Endothelial cell (in vitro differentiated cells): Measurements from ENCODE around the gene PGF. TPM values are rescaled to one million over a fixed set of nuclear protein-coding genes. Genes with fewer than 3 reads are reported as not detected.

Experiments used
- DNase-seq: peaks from one replicate; pipeline ENCODE4 v3.0.0; 2021; ENCODE audit warnings: low spot score
- H3K27ac Mint-ChIP-seq: one replicate; pipeline ENCODE4 v1.8.0; 2021; ENCODE audit warnings: mixed read lengths, inconsistent platforms; ENCODE audit not compliant: unreplicated experiment
- H3K27me3 Mint-ChIP-seq: one replicate; pipeline ENCODE4 v1.8.0; 2021; ENCODE audit warnings: mild to moderate bottlenecking, moderate library complexity, mixed read lengths, inconsistent platforms; ENCODE audit not compliant: unreplicated experiment
- H3K36me3 Mint-ChIP-seq: one replicate; pipeline ENCODE4 v1.8.0; 2021; ENCODE audit warnings: mild to moderate bottlenecking, low read depth, mixed read lengths, inconsistent platforms; ENCODE audit not compliant: unreplicated experiment
- H3K4me1 Mint-ChIP-seq: one replicate; pipeline ENCODE4 v1.8.0; 2021; ENCODE audit warnings: mild to moderate bottlenecking, mixed read lengths, inconsistent platforms; ENCODE audit not compliant: unreplicated experiment
- H3K4me3 Mint-ChIP-seq: one replicate; pipeline ENCODE4 v1.8.0; 2021; ENCODE audit warnings: mild to moderate bottlenecking, mixed read lengths, inconsistent platforms; ENCODE audit not compliant: unreplicated experiment
- H3K9me3 Mint-ChIP-seq: one replicate; pipeline ENCODE4 v1.8.0; 2021; ENCODE audit warnings: mixed read lengths, inconsistent platforms; ENCODE audit not compliant: unreplicated experiment
- CTCF ChIP-seq: fragments of 200-600 bp; sonication (generic); IDR thresholded peaks from one replicate; pipeline ENCODE4 v1.5.0; 2021; ENCODE audit warnings: antibody characterized with exemption; ENCODE audit not compliant: unreplicated experiment
- total RNA-seq: library from RNA; stranded (reverse); fragmentation: NEBNext Ultra II Directional; extraction: Animal tissue kit (Norgen Biotek cat#: 25700); gene quantifications from one replicate; pipeline ENCODE4 v1.2.1, GENCODE V29; 2021; ENCODE audit not compliant: unreplicated experiment

PGF gene
- total RNA-seq, 1 donor from 2014 or later, result 6.5 TPM

- H3K27me3 Mint-ChIP-seq, result peaks cover 18% of the 10 kb centered on the region
- H3K4me1 Mint-ChIP-seq, result peaks cover 39% of the 10 kb centered on the region
- peak overlapping the region; percentile 31 for H3K4me3 Mint-ChIP-seq
- peaks cover 5% of the 10 kb centered on the region for H3K36me3 Mint-ChIP-seq
- no peaks in the 10 kb centered on the region for H3K9me3 Mint-ChIP-seq
- no peak for DNase-seq
- TF ChIP-seq CTCF, result no peak
- no peak overlapping the region for H3K27ac Mint-ChIP-seq
Measured at GRCh38 chr14:74978416-74978947, 23.1 kb upstream of the PGF start.

GRCh38 chr14:74977901-74978385 is 22.5 kb upstream of the PGF start:
- Mint-ChIP-seq H3K36me3 (peaks cover 5% of the 10 kb centered on the region), H3K4me3 (no peak overlapping the region), H3K27me3 (peaks cover 16% of the 10 kb centered on the region), H3K27ac (no peak overlapping the region), H3K9me3 (no peaks in the 10 kb centered on the region), H3K4me1 (peaks cover 38% of the 10 kb centered on the region)
- TF ChIP-seq CTCF, result no peak
- no peak for DNase-seq

GRCh38 chr14:74977164-74977900 is 21.9 kb upstream of the PGF start:
- Mint-ChIP-seq H3K27me3 (peaks cover 14% of the 10 kb centered on the region), H3K4me1 (peaks cover 38% of the 10 kb centered on the region), H3K27ac (no peak overlapping the region), H3K9me3 (no peaks in the 10 kb centered on the region), H3K4me3 (no peak overlapping the region), H3K36me3 (peaks cover 5% of the 10 kb centered on the region)
- DNase-seq, result no peak
- TF ChIP-seq CTCF, result no peak

- Mint-ChIP-seq H3K36me3 (peaks cover 5% of the 10 kb centered on the region), H3K4me1 (peaks cover 33% of the 10 kb centered on the region), H3K27ac (peak overlapping the region; percentile 33), H3K27me3 (peaks cover 14% of the 10 kb centered on the region), H3K4me3 (peak overlapping the region; percentile 58), H3K9me3 (no peaks in the 10 kb centered on the region)
- TF ChIP-seq CTCF, result no peak
- DNase-seq, result no peak
Measured at GRCh38 chr14:74976264-74977113, 21.1 kb upstream of the PGF start.
